ENCODE measurements around the gene CNIH3. TPM values are rescaled to one million over a fixed set of nuclear protein-coding genes. Genes with fewer than 3 reads are reported as not detected.

The CNIH3 gene
- total RNA-seq, 4 donors from 2014 or later, result 6.2 to 6.3 TPM; not detected in 2

- DNase-seq, result no peak
- intact Hi-C loops (cut with DNase I; ENCODE audit: low total_unique reads), result no loop called here
- H3K4me3 ChIP-seq, result no peak overlapping the region
Measured at GRCh38 chr1:224713228-224713627, 97.1 kb downstream of the CNIH3 start.

GRCh38 chr1:224714553-224714952, 98.4 kb downstream of the CNIH3 start:
- Histone ChIP-seq H3K27me3 (no peaks in the 10 kb centered on the region), H3K4me3 (no peak overlapping the region), H3K27ac (no peak overlapping the region), H3K4me1 (no peaks in the 10 kb centered on the region), H3K36me3 (no peaks in the 10 kb centered on the region), H3K9me3 (no peaks in the 10 kb centered on the region)
- DNase-seq, result no peak
- intact Hi-C loops (cut with DNase I; ENCODE audit: low total_unique reads), result no loop called here
- no peak for TF ChIP-seq CTCF (IDR thresholded peaks at IDR 0.05)
- TF ChIP-seq POLR2A (IDR thresholded peaks at IDR 0.05), result no peak

More at GRCh38 chr1:224713228-224713627, 97.1 kb downstream of the CNIH3 start:
- H3K9me3 ChIP-seq, result no peaks in the 10 kb centered on the region
- H3K4me1 ChIP-seq, result no peaks in the 10 kb centered on the region
- H3K36me3 ChIP-seq, result no peaks in the 10 kb centered on the region
- TF ChIP-seq CTCF (IDR thresholded peaks at IDR 0.05) (no peak), POLR2A (IDR thresholded peaks at IDR 0.05) (no peak)
- H3K27me3 ChIP-seq, result no peaks in the 10 kb centered on the region
- no peak overlapping the region for H3K27ac ChIP-seq

GRCh38 chr1:224718470-224719053, 102.4 kb downstream of the CNIH3 start:
- Histone ChIP-seq H3K27me3 (no peaks in the 10 kb centered on the region), H3K4me3 (no peak overlapping the region), H3K9me3 (no peaks in the 10 kb centered on the region), H3K4me1 (no peaks in the 10 kb centered on the region), H3K27ac (no peak overlapping the region), H3K36me3 (no peaks in the 10 kb centered on the region)
- TF ChIP-seq CTCF (IDR thresholded peaks at IDR 0.05), result no peak
- no peak for TF ChIP-seq POLR2A (IDR thresholded peaks at IDR 0.05)
- intact Hi-C loops (cut with DNase I; ENCODE audit: low total_unique reads), result no loop called here
- no peak for DNase-seq

- TF ChIP-seq CTCF (IDR thresholded peaks at IDR 0.05) (no peak), POLR2A (IDR thresholded peaks at IDR 0.05) (no peak)
- no peak overlapping the region for H3K4me3 ChIP-seq
Measured at GRCh38 chr1:224719716-224720115, 103.6 kb downstream of the CNIH3 start.

GRCh38 chr1:224720216-224720615, 104.1 kb downstream of the CNIH3 start:
- intact Hi-C loops (cut with DNase I; ENCODE audit: low total_unique reads), result no loop called here
- H3K4me3 ChIP-seq, result no peak overlapping the region
- H3K36me3 ChIP-seq, result no peaks in the 10 kb centered on the region
- H3K9me3 ChIP-seq, result no peaks in the 10 kb centered on the region
- no peak for TF ChIP-seq POLR2A (IDR thresholded peaks at IDR 0.05)
- TF ChIP-seq CTCF (IDR thresholded peaks at IDR 0.05), result no peak
- no peaks in the 10 kb centered on the region for H3K27me3 ChIP-seq
- no peaks in the 10 kb centered on the region for H3K4me1 ChIP-seq
- H3K27ac ChIP-seq, result no peak overlapping the region
- no peak for DNase-seq

More at GRCh38 chr1:224719716-224720115, 103.6 kb downstream of the CNIH3 start:
- H3K27me3 ChIP-seq, result no peaks in the 10 kb centered on the region
- intact Hi-C loops (cut with DNase I; ENCODE audit: low total_unique reads), result no loop called here
- no peaks in the 10 kb centered on the region for H3K4me1 ChIP-seq
- no peaks in the 10 kb centered on the region for H3K36me3 ChIP-seq
- no peak overlapping the region for H3K27ac ChIP-seq
- no peaks in the 10 kb centered on the region for H3K9me3 ChIP-seq
- no peak for DNase-seq

All from uterus (tissue), 4 donors.